Esophagus muscularis mucosa (tissue), 4 donors: ENCODE data around the gene ITM2C. TPM values are rescaled to one million over a fixed set of nuclear protein-coding genes. Genes with fewer than 3 reads are reported as not detected.

Experiments used
- DNase-seq: peaks from one replicate; pipeline ENCODE4 v3.0.0-alpha.2; 2017; ENCODE audit errors: extremely low spot score
- H3K27ac ChIP-seq, 4 donors: fragments of 200-600 bp; sonication (generic); replicated peaks in 1 of 4; 1 replicate in 3 of 4; 2 replicates in 1 of 4; pipeline ENCODE4 v1.5.1; 2016 to 2019; ENCODE audit warnings: mild to moderate bottlenecking in 1 of 4
- H3K27me3 ChIP-seq, 4 donors: fragments of 200-600 bp; sonication (generic); one replicate each; pipeline versions ENCODE4 v1.5.1 to v1.6.0; 2016 to 2019
- H3K36me3 ChIP-seq, 4 donors: fragments of 200-600 bp; sonication (generic); one replicate each; pipeline ENCODE4 v1.5.1; 2016 to 2019
- H3K4me1 ChIP-seq, 4 donors: fragments of 200-600 bp; sonication (generic); one replicate each; pipeline ENCODE4 v1.5.1; 2016 to 2019
- H3K4me3 ChIP-seq, 4 donors: fragments of 200-600 bp; sonication (generic); 1 replicate in 2 of 4; 2 replicates in 2 of 4; pipeline ENCODE4 v1.5.1; 2016 to 2019; ENCODE audit warnings: mild to moderate bottlenecking in 4 of 4, moderate library complexity in 1 of 4
- H3K9me3 ChIP-seq, 4 donors: fragments of 200-600 bp; sonication (generic); 1 replicate in 3 of 4; 2 replicates in 1 of 4; pipeline ENCODE4 v1.5.1; 2016 to 2019
- CTCF ChIP-seq, 3 experiments: fragments of 200-600 bp in 2 of 3; fragments of 450-650 bp in 1 of 3; sonication (generic) in 2 of 3; IDR thresholded peaks; one replicate each; pipeline ENCODE4 v1.5.1; 2017 to 2019; ENCODE audit warnings: antibody characterized with exemption in 3 of 3, mild to moderate bottlenecking in 2 of 3, moderate library complexity in 1 of 3
- EP300 ChIP-seq: sonication (generic); formaldehyde crosslinking; IDR thresholded peaks from one replicate; pipeline ENCODE4 v1.6.1; 2017; ENCODE audit warnings: antibody characterized with exemption
- POLR2A ChIP-seq: fragments of 450-650 bp; IDR thresholded peaks from one replicate; pipeline ENCODE4 v1.6.1; 2017; ENCODE audit warnings: antibody characterized with exemption, moderate library complexity, mild to moderate bottlenecking, low read depth
- POLR2AphosphoS5 ChIP-seq, 2 donors: sonication (generic); formaldehyde crosslinking; IDR thresholded peaks; one replicate each; pipeline ENCODE4 v1.6.1; 2017; ENCODE audit warnings: antibody characterized with exemption in 2 of 2
- WGBS: methylation state at CpG from one replicate; pipeline ENCODE4 v1.1.5; 2018; 5-methylcytosine and 5-hydroxymethylcytosine counted together
- intact Hi-C: fragments of 100-400 bp; cut with DNase I; formaldehyde crosslinking; loops from one replicate; pipeline ENCODE4 v1.15.1; 2023
- total RNA-seq, 4 donors: library from RNA; depleted of rRNA; stranded (reverse); fragments of >200 nt; gene quantifications; one replicate each; pipeline versions ENCODE4 v1.1.0 to v1.2.1, GENCODE V29; 2016

ITM2C gene
- 100 to 1,000 TPM in 2 of 4 donors, 10 to 100 TPM in 2; 84.0 to 145 (median 101) TPM for total RNA-seq

- Histone ChIP-seq H3K4me1 (peaks cover 35 to 57% (median 55%) of the 10 kb centered on the region in 4 donors), H3K27me3 (no peaks in the 10 kb centered on the region), H3K9me3 (no peaks in the 10 kb centered on the region), H3K36me3 (no peaks in the 10 kb centered on the region), H3K4me3 (peak within 1 kb of the TSS; percentile 75 to 95 (median 78)), H3K27ac (peak within 1 kb of the TSS; percentile 68 to 81 (median 78))
- intact Hi-C loops: loop anchor here (2.0 kb wide), 1 partner anchor 48 kb away; no protein-coding TSS in a partner anchor
- no peak for DNase-seq
- TF ChIP-seq POLR2AphosphoS5 (IDR thresholded peaks at IDR 0.05): peak; percentile 59 to 82
- TF ChIP-seq POLR2A: no peak
- peak; percentile 45 to 53 (median 49) for TF ChIP-seq CTCF (IDR thresholded peaks at IDR 0.05)
- 0% methylated on average over 24 of the region's 76 CpGs for WGBS
Observed at GRCh38 chr2:230864605-230865306, at the start of gene ITM2C. Gene ITM2C, plus strand, starts transcription at chr2:230864942. Its CDS starts 84 bp downstream, at chr2:230865026.

GRCh38 chr2:230815088-230815487, 49.7 kb upstream of the ITM2C start:
- Histone ChIP-seq H3K36me3 (peaks cover 23 to 88% (median 65%) of the 10 kb centered on the region in 4 donors), H3K9me3 (no peaks in the 10 kb centered on the region), H3K4me1 (peaks cover 0 to 17% (median 14%) of the 10 kb centered on the region in 4 donors), H3K27me3 (no peaks in the 10 kb centered on the region), H3K4me3 (no peak overlapping the region), H3K27ac (no peak overlapping the region)
- intact Hi-C loops: no loop called here
- 77% methylated on average over 3 of the region's 3 CpGs for WGBS
- TF ChIP-seq POLR2AphosphoS5 (IDR thresholded peaks at IDR 0.05) (no peak), CTCF (IDR thresholded peaks at IDR 0.05) (no peak), POLR2A (no peak), EP300 (no peak)
- DNase-seq: no peak

DNA sequence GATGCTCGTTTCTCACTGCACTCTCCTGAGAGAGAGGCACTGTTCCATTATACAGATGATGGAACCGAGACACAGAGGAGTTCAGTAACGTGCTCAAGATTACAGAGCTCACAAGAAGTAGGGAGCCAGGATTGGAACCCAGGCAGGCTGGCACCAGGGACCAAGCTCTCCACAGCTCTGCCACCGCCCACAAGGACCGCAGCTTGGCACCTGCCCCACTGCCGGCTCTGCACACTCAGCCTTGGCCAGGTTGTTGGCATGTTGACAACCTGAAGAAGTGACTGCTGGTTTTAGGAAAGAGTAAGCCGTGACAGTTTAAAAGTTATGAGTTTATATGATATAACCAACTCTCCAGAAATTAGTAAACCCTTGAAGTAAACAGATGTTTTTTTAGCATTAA, 48.0 kb upstream of the ITM2C start:
- H3K4me1 ChIP-seq: peaks cover 0 to 11% (median 9%) of the 10 kb centered on the region in 4 donors
- intact Hi-C loops: no loop called here
- H3K27ac ChIP-seq: no peak overlapping the region
- no peaks in the 10 kb centered on the region for H3K9me3 ChIP-seq
- no peak for DNase-seq
- H3K4me3 ChIP-seq: no peak overlapping the region
- TF ChIP-seq CTCF (IDR thresholded peaks at IDR 0.05) (no peak), EP300 (no peak), POLR2AphosphoS5 (IDR thresholded peaks at IDR 0.05) (no peak), POLR2A (no peak)
- peaks cover 23 to 78% (median 56%) of the 10 kb centered on the region in 4 donors for H3K36me3 ChIP-seq
- 73% methylated on average over 7 of the region's 7 CpGs for WGBS
- no peaks in the 10 kb centered on the region for H3K27me3 ChIP-seq

DNA sequence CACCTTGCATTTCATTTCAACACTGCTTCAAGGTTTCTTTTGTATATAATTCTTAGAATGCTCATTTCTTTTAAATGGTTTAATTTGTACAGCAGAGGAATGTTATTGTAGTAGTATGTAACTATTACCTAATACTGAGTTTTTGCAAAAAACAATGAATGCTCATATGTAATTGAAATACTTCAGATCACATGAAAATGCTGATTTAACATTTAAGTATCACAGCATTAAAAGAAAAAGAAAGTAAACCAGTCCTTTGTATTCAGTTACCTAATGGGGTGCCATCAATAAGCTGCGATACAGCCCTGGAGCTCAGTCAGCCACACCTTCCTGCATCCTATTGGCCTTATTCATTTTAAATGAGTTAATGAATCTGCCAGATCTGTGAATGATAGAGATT, 45.3 kb upstream of the ITM2C start:
- Histone ChIP-seq H3K4me3 (no peak overlapping the region), H3K27ac (no peak overlapping the region), H3K36me3 (peaks cover 21 to 66% (median 38%) of the 10 kb centered on the region in 4 donors), H3K9me3 (no peaks in the 10 kb centered on the region), H3K4me1 (peaks cover 0 to 10% (median 9%) of the 10 kb centered on the region in 4 donors), H3K27me3 (peaks cover 0 to 3% (median 0%) of the 10 kb centered on the region in 4 donors)
- WGBS: 95% methylated on average over 1 of the region's 1 CpG
- intact Hi-C loops: no loop called here
- TF ChIP-seq EP300 (no peak), POLR2A (no peak), CTCF (IDR thresholded peaks at IDR 0.05) (no peak), POLR2AphosphoS5 (IDR thresholded peaks at IDR 0.05) (no peak)
- no peak for DNase-seq
